ENCODE measurements around the gene ADAMTSL1.

Gene ADAMTSL1

GRCh38 chr9:18448101-18448500 lies 25.9 kb upstream of the ADAMTSL1 start:
- Mint-ChIP-seq H3K27me3 (no peaks in the 10 kb centered on the region), H3K4me3 (no peak overlapping the region), H3K27ac (no peak overlapping the region), H3K36me3 (no peaks in the 10 kb centered on the region), H3K9me3 (no peaks in the 10 kb centered on the region), H3K4me1 (no peaks in the 10 kb centered on the region)
- DNase-seq: no peak
- CTCF ChIA-PET: no interaction called here

GRCh38 chr9:18451406-18451805 lies 22.5 kb upstream of the ADAMTSL1 start:
- no peaks in the 10 kb centered on the region for H3K9me3 Mint-ChIP-seq
- CTCF ChIA-PET: interaction anchor here (1.7 kb wide), 1 partner anchor 9 kb away, joined by 8 read pairs; no protein-coding TSS in a partner anchor

GRCh38 chr9:18452276-18452675 lies 21.7 kb upstream of the ADAMTSL1 start:
- Mint-ChIP-seq H3K4me3 (no peak overlapping the region), H3K9me3 (no peaks in the 10 kb centered on the region), H3K36me3 (no peaks in the 10 kb centered on the region), H3K27ac (no peak overlapping the region), H3K4me1 (no peaks in the 10 kb centered on the region), H3K27me3 (no peaks in the 10 kb centered on the region)
- CTCF ChIA-PET: interaction anchor here (0.9 to 1.7 kb wide), 2 partner anchors 10 to 641 kb away, joined by 3 to 8 read pairs (median 3); no protein-coding TSS in a partner anchor
- DNase-seq: no peak

More at GRCh38 chr9:18451406-18451805, 22.5 kb upstream of the ADAMTSL1 start:
- Mint-ChIP-seq H3K27ac (no peak overlapping the region), H3K36me3 (no peaks in the 10 kb centered on the region), H3K4me1 (no peaks in the 10 kb centered on the region), H3K4me3 (no peak overlapping the region), H3K27me3 (no peaks in the 10 kb centered on the region)
- DNase-seq: no peak

GRCh38 chr9:18456624-18457237 lies 17.2 kb upstream of the ADAMTSL1 start:
- Mint-ChIP-seq H3K27ac (no peak overlapping the region), H3K4me3 (no peak overlapping the region), H3K4me1 (no peaks in the 10 kb centered on the region), H3K27me3 (no peaks in the 10 kb centered on the region), H3K36me3 (no peaks in the 10 kb centered on the region), H3K9me3 (no peaks in the 10 kb centered on the region)
- no peak for DNase-seq
- CTCF ChIA-PET: interaction anchor here (1.2 kb wide), 1 partner anchor 14 kb away, joined by 4 read pairs; no protein-coding TSS in a partner anchor

GRCh38 chr9:18457510-18457909 lies 16.4 kb upstream of the ADAMTSL1 start:
- Mint-ChIP-seq H3K36me3 (no peaks in the 10 kb centered on the region), H3K4me3 (no peak overlapping the region), H3K27ac (no peak overlapping the region), H3K4me1 (no peaks in the 10 kb centered on the region), H3K27me3 (no peaks in the 10 kb centered on the region), H3K9me3 (no peaks in the 10 kb centered on the region)
- no peak for DNase-seq
- CTCF ChIA-PET: interaction anchor here (1.2 kb wide), 1 partner anchor 15 kb away, joined by 4 read pairs; no protein-coding TSS in a partner anchor

- CTCF ChIA-PET: interaction anchor here (2.3 kb wide), 1 partner anchor 16 kb away, joined by 7 read pairs; no protein-coding TSS in a partner anchor
- DNase-seq: no peak
- H3K4me3 Mint-ChIP-seq: no peak overlapping the region
Measured at GRCh38 chr9:18459962-18460584, 13.9 kb upstream of the ADAMTSL1 start.

GRCh38 chr9:18461496-18461895 lies 12.5 kb upstream of the ADAMTSL1 start:
- no peak overlapping the region for H3K4me3 Mint-ChIP-seq
- H3K9me3 Mint-ChIP-seq: no peaks in the 10 kb centered on the region
- CTCF ChIA-PET: no interaction called here
- H3K4me1 Mint-ChIP-seq: no peaks in the 10 kb centered on the region
- no peak for DNase-seq
- H3K36me3 Mint-ChIP-seq: no peaks in the 10 kb centered on the region
- no peak overlapping the region for H3K27ac Mint-ChIP-seq
- H3K27me3 Mint-ChIP-seq: no peaks in the 10 kb centered on the region

More at GRCh38 chr9:18459962-18460584, 13.9 kb upstream of the ADAMTSL1 start:
- H3K27me3 Mint-ChIP-seq: no peaks in the 10 kb centered on the region
- H3K4me1 Mint-ChIP-seq: no peaks in the 10 kb centered on the region
- no peaks in the 10 kb centered on the region for H3K36me3 Mint-ChIP-seq
- H3K27ac Mint-ChIP-seq: no peak overlapping the region
- H3K9me3 Mint-ChIP-seq: no peaks in the 10 kb centered on the region

GRCh38 chr9:18463991-18464390 lies 10.0 kb upstream of the ADAMTSL1 start:
- H3K36me3 Mint-ChIP-seq: no peaks in the 10 kb centered on the region
- H3K4me1 Mint-ChIP-seq: no peaks in the 10 kb centered on the region
- no peak overlapping the region for H3K27ac Mint-ChIP-seq
- CTCF ChIA-PET: no interaction called here
- no peaks in the 10 kb centered on the region for H3K9me3 Mint-ChIP-seq
- no peak overlapping the region for H3K4me3 Mint-ChIP-seq
- no peaks in the 10 kb centered on the region for H3K27me3 Mint-ChIP-seq
- DNase-seq: no peak

GRCh38 chr9:18466101-18466500 lies 7.9 kb upstream of the ADAMTSL1 start:
- no peak for DNase-seq
- H3K4me1 Mint-ChIP-seq: no peaks in the 10 kb centered on the region
- H3K9me3 Mint-ChIP-seq: no peaks in the 10 kb centered on the region
- no peaks in the 10 kb centered on the region for H3K27me3 Mint-ChIP-seq
- CTCF ChIA-PET: no interaction called here
- H3K27ac Mint-ChIP-seq: no peak overlapping the region
- H3K36me3 Mint-ChIP-seq: no peaks in the 10 kb centered on the region
- H3K4me3 Mint-ChIP-seq: no peak overlapping the region

GRCh38 chr9:18467696-18468095 lies 6.3 kb upstream of the ADAMTSL1 start:
- H3K27me3 Mint-ChIP-seq: no peaks in the 10 kb centered on the region
- CTCF ChIA-PET: no interaction called here

GRCh38 chr9:18472435-18472834 lies 1.5 kb upstream of the ADAMTSL1 start:
- DNase-seq: no peak
- Mint-ChIP-seq H3K36me3 (no peaks in the 10 kb centered on the region), H3K4me3 (no peak overlapping the region), H3K4me1 (no peaks in the 10 kb centered on the region), H3K27me3 (peaks cover 9% of the 10 kb centered on the region), H3K9me3 (no peaks in the 10 kb centered on the region), H3K27ac (no peak overlapping the region)
- CTCF ChIA-PET: no interaction called here

More at GRCh38 chr9:18467696-18468095, 6.3 kb upstream of the ADAMTSL1 start:
- no peaks in the 10 kb centered on the region for H3K9me3 Mint-ChIP-seq
- H3K4me1 Mint-ChIP-seq: no peaks in the 10 kb centered on the region
- no peak overlapping the region for H3K4me3 Mint-ChIP-seq
- no peak overlapping the region for H3K27ac Mint-ChIP-seq
- no peaks in the 10 kb centered on the region for H3K36me3 Mint-ChIP-seq
- no peak for DNase-seq

GRCh38 chr9:18472841-18473251 lies 1.1 kb upstream of the ADAMTSL1 start:
- Mint-ChIP-seq H3K4me1 (no peaks in the 10 kb centered on the region), H3K4me3 (no peak overlapping the region), H3K27ac (no peak overlapping the region), H3K9me3 (no peaks in the 10 kb centered on the region), H3K36me3 (no peaks in the 10 kb centered on the region), H3K27me3 (peaks cover 9% of the 10 kb centered on the region)
- DNase-seq: no peak
- CTCF ChIA-PET: no interaction called here

- H3K4me1 Mint-ChIP-seq: no peaks in the 10 kb centered on the region
- H3K27ac Mint-ChIP-seq: no peak overlapping the region
- peaks cover 9% of the 10 kb centered on the region for H3K27me3 Mint-ChIP-seq
- CTCF ChIA-PET: no interaction called here
- H3K4me3 Mint-ChIP-seq: no peak overlapping the region
- no peaks in the 10 kb centered on the region for H3K9me3 Mint-ChIP-seq
- no peaks in the 10 kb centered on the region for H3K36me3 Mint-ChIP-seq
- DNase-seq: no peak
Measured at GRCh38 chr9:18474783-18475182, 830 bp downstream of the ADAMTSL1 start.

GRCh38 chr9:18477121-18477660 lies 3.2 kb downstream of the ADAMTSL1 start:
- Mint-ChIP-seq H3K4me1 (no peaks in the 10 kb centered on the region), H3K36me3 (no peaks in the 10 kb centered on the region), H3K27ac (no peak overlapping the region), H3K27me3 (peaks cover 9% of the 10 kb centered on the region), H3K9me3 (no peaks in the 10 kb centered on the region), H3K4me3 (no peak overlapping the region)
- CTCF ChIA-PET: no interaction called here
- DNase-seq: no peak

- H3K9me3 Mint-ChIP-seq: no peaks in the 10 kb centered on the region
- CTCF ChIA-PET: no interaction called here
- H3K36me3 Mint-ChIP-seq: no peaks in the 10 kb centered on the region
- H3K4me3 Mint-ChIP-seq: no peak overlapping the region
- no peak overlapping the region for H3K27ac Mint-ChIP-seq
- no peak for DNase-seq
- peaks cover 9% of the 10 kb centered on the region for H3K27me3 Mint-ChIP-seq
- H3K4me1 Mint-ChIP-seq: no peaks in the 10 kb centered on the region
Measured at GRCh38 chr9:18477719-18478118, 3.8 kb downstream of the ADAMTSL1 start.

Measured in activated naive CD4-positive, alpha-beta T cell treated with anti-CD3 and anti-CD28 coated beads, Interleukin-2, amount 10 ng/mL, durations not matched to agents 7 days and 5 days (primary cell).